Measurements from ENCODE around the gene OR11A1. TPM values are rescaled to one million over a fixed set of nuclear protein-coding genes. Genes with fewer than 3 reads are reported as not detected.
"Not testable (repeated sequence)": the region's sequence is repeated elsewhere in the genome, so short reads cannot be mapped to it uniquely, and the experiment has no call there.

Gene OR11A1
- total RNA-seq, 2 donors from 2014 or later: not detected

DNA sequence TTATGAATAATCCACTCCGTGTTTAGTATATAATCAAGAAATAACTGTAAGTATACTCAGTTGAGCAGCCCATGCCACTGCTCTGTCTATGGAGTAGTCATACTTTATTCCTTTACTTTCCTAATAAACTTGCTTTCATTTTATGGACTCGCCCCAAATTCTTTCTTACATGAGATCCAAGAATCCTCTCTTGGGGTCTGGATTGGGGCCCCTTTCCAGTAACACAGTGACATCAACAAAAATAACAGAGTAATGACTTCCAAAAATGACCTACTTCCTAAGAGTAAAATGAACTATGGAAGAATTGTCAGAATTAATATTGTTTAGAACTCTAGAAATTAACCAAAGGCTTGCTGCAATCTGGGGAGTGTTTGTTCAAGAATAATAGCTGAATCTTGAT lies 8.9 kb upstream of the OR11A1 start:
- no peak overlapping the region for H3K27ac Mint-ChIP-seq
- H3K4me1 Mint-ChIP-seq (ENCODE audit: low read depth): no peaks in the 10 kb centered on the region

GRCh38 chr6:29465279-29465678 lies 8.4 kb upstream of the OR11A1 start:
- no peak for DNase-seq
- Mint-ChIP-seq H3K36me3 (ENCODE audit: insufficient read depth in 2 of 2) (no peaks in the 10 kb centered on the region), H3K9me3 (no peaks in the 10 kb centered on the region), H3K4me1 (ENCODE audit: low read depth) (no peaks in the 10 kb centered on the region), H3K27me3 (ENCODE audit: low read depth) (peaks cover 15% of the 10 kb centered on the region), H3K4me3 (no peak overlapping the region), H3K27ac (no peak overlapping the region)
- no peak for ATAC-seq (replicated peaks in 1 of 2)

More for the DNA sequence above, 8.9 kb upstream of the OR11A1 start:
- no peak overlapping the region for H3K4me3 Mint-ChIP-seq
- H3K9me3 Mint-ChIP-seq: no peaks in the 10 kb centered on the region
- ATAC-seq (replicated peaks in 1 of 2): no peak
- no peak for DNase-seq
- peaks cover 15% of the 10 kb centered on the region for H3K27me3 Mint-ChIP-seq (ENCODE audit: low read depth)
- H3K36me3 Mint-ChIP-seq (ENCODE audit: insufficient read depth in 2 of 2): no peaks in the 10 kb centered on the region

DNA sequence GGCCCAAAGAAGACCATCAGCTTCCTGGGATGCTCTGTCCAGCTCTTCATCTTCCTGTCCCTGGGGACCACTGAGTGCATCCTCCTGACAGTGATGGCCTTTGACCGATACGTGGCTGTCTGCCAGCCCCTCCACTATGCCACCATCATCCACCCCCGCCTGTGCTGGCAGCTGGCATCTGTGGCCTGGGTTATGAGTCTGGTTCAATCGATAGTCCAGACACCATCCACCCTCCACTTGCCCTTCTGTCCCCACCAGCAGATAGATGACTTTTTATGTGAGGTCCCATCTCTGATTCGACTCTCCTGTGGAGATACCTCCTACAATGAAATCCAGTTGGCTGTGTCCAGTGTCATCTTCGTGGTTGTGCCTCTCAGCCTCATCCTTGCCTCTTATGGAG lies 5.2 kb upstream of the OR11A1 start:
- H3K4me3 Mint-ChIP-seq: no peak overlapping the region
- no peaks in the 10 kb centered on the region for H3K36me3 Mint-ChIP-seq (ENCODE audit: insufficient read depth in 2 of 2)
- no peaks in the 10 kb centered on the region for H3K4me1 Mint-ChIP-seq (ENCODE audit: low read depth)
- DNase-seq (no peak), ATAC-seq (replicated peaks in 1 of 2) (no peak)
- H3K27ac Mint-ChIP-seq: no peak overlapping the region
- no peaks in the 10 kb centered on the region for H3K9me3 Mint-ChIP-seq
- H3K27me3 Mint-ChIP-seq (ENCODE audit: low read depth): peaks cover 26% of the 10 kb centered on the region

DNA sequence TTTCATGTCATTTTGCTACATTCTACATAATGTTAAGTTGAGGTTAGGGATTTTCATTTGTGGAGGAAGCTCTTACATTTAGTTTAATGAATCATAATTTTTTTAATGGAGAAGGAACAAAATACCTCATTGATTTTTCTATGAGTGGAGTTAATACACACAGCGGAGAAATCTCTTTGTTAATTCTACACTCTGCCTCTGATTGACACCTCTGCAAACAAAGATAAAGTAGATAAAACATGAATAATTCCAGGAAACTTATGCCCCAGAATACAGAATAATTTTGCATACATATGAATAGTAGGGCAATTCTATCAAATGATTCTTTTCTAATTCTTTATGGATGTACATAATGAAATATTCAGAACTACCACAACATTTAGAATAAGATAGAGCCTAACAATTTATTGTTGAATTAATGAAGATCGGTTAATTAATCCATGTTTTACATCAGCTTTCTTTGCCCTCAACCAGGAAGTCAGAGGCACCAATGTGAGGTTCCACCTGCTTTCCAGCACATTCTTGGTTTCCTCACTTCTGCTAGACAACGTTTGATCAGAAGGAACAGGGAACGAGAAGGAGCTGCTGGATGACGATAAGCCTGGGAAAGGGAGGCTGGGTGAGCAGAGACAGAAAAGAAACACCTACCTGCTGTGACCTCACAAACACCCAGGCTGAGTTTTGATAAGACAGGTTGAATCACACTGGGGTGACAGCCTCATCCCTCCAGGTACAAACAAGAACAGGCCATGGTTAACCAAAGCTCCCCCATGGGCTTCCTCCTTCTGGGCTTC lies 4.3 kb upstream of the OR11A1 start:
- ATAC-seq (replicated peaks in 1 of 2) (no peak), DNase-seq (no peak)
- Mint-ChIP-seq H3K36me3 (ENCODE audit: insufficient read depth in 2 of 2) (no peaks in the 10 kb centered on the region), H3K4me3 (no peak overlapping the region), H3K4me1 (ENCODE audit: low read depth) (no peaks in the 10 kb centered on the region), H3K27me3 (ENCODE audit: low read depth) (peaks cover 27% of the 10 kb centered on the region), H3K27ac (no peak overlapping the region), H3K9me3 (no peaks in the 10 kb centered on the region)

- peaks cover 26% of the 10 kb centered on the region for H3K27me3 Mint-ChIP-seq (ENCODE audit: low read depth)
- no peak overlapping the region for H3K27ac Mint-ChIP-seq
- H3K9me3 Mint-ChIP-seq: peaks cover 2 to 3% of the 10 kb centered on the region in 2 donors
- no peak for ATAC-seq (replicated peaks in 1 of 2)
- no peak for DNase-seq
- H3K36me3 Mint-ChIP-seq (ENCODE audit: insufficient read depth in 2 of 2): no peaks in the 10 kb centered on the region
- no peaks in the 10 kb centered on the region for H3K4me1 Mint-ChIP-seq (ENCODE audit: low read depth)
- H3K4me3 Mint-ChIP-seq: no peak overlapping the region
These were observed 5.2 kb downstream of the OR11A1 start for GRCh38 chr6:29451471-29452193.

- Mint-ChIP-seq H3K9me3 (peaks cover 5 to 7% of the 10 kb centered on the region in 2 donors), H3K27me3 (ENCODE audit: low read depth) (peaks cover 49% of the 10 kb centered on the region), H3K4me1 (ENCODE audit: low read depth) (no peaks in the 10 kb centered on the region), H3K36me3 (ENCODE audit: insufficient read depth in 2 of 2) (peaks cover 0 to 2% of the 10 kb centered on the region in 2 donors), H3K4me3 (no peak overlapping the region), H3K27ac (no peak overlapping the region)
- ATAC-seq (replicated peaks in 1 of 2) (no peak), DNase-seq (no peak)
These were observed 9.2 kb downstream of the OR11A1 start for GRCh38 chr6:29447670-29448069.

- DNase-seq; H3K36me3 Mint-ChIP-seq (ENCODE audit: insufficient read depth in 2 of 2); ATAC-seq (replicated peaks in 1 of 2); H3K9me3 Mint-ChIP-seq; H3K4me1 Mint-ChIP-seq (ENCODE audit: low read depth); H3K27ac Mint-ChIP-seq; H3K4me3 Mint-ChIP-seq: not testable (repeated sequence)
- H3K27me3 Mint-ChIP-seq (ENCODE audit: low read depth): peaks cover 47% of the 10 kb centered on the region
These were observed 12.8 kb downstream of the OR11A1 start for GRCh38 chr6:29444031-29444430.

- no peak overlapping the region for H3K4me3 Mint-ChIP-seq
- peaks cover 54% of the 10 kb centered on the region for H3K27me3 Mint-ChIP-seq (ENCODE audit: low read depth)
- H3K9me3 Mint-ChIP-seq: peaks cover 2 to 4% of the 10 kb centered on the region in 2 donors
- DNase-seq (no peak), ATAC-seq (replicated peaks in 1 of 2) (no peak)
- no peaks in the 10 kb centered on the region for H3K4me1 Mint-ChIP-seq (ENCODE audit: low read depth)
- H3K36me3 Mint-ChIP-seq (ENCODE audit: insufficient read depth in 2 of 2): peaks cover 0 to 2% of the 10 kb centered on the region in 2 donors
- H3K27ac Mint-ChIP-seq: no peak overlapping the region
These were observed 14.2 kb downstream of the OR11A1 start for GRCh38 chr6:29442719-29443118.

DNA sequence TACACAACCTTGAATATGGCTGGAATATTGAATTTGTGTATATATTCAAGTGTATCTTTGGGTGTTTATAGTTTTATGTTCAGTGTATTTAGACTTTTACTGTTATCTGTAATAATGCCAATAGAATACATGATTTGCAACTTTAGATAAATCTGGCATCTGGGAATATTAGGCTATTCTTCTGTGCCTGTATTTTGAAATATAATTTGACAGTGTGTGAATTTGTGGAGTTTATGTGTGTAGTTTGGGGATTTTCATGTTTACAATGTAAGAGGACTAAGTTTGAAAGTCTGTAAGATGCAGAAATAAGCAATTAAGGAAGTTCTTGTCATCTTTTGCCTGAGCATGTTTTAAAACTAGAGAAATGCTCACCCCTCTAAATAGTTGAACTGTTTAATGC lies 17.9 kb downstream of the OR11A1 start, which contains the start of gene OR10C1:
TSS of gene OR10C1 (plus strand) at position 301 of the 400 bp plus-strand sequence. CDS start 710 bp downstream, outside the sequence.
- H3K36me3 Mint-ChIP-seq (ENCODE audit: insufficient read depth in 2 of 2): peaks cover 0 to 2% of the 10 kb centered on the region in 2 donors
- no peak within 1 kb of the TSS for H3K4me3 Mint-ChIP-seq
- peaks cover 44% of the 10 kb centered on the region for H3K27me3 Mint-ChIP-seq (ENCODE audit: low read depth)
- DNase-seq (no peak), ATAC-seq (replicated peaks in 1 of 2) (no peak)
- no peak within 1 kb of the TSS for H3K27ac Mint-ChIP-seq
- no peaks in the 10 kb centered on the region for H3K4me1 Mint-ChIP-seq (ENCODE audit: low read depth)
- no peaks in the 10 kb centered on the region for H3K9me3 Mint-ChIP-seq

GRCh38 chr6:29436730-29437129 lies 20.1 kb downstream of the OR11A1 start:
- not testable (repeated sequence) for DNase-seq; H3K9me3 Mint-ChIP-seq; H3K36me3 Mint-ChIP-seq (ENCODE audit: insufficient read depth in 2 of 2); H3K4me1 Mint-ChIP-seq (ENCODE audit: low read depth); ATAC-seq (replicated peaks in 1 of 2); H3K27ac Mint-ChIP-seq; H3K4me3 Mint-ChIP-seq
- peaks cover 59% of the 10 kb centered on the region for H3K27me3 Mint-ChIP-seq (ENCODE audit: low read depth)

GRCh38 chr6:29426654-29427053 lies 30.2 kb downstream of the OR11A1 start:
- peaks cover 0 to 2% of the 10 kb centered on the region in 2 donors for H3K36me3 Mint-ChIP-seq (ENCODE audit: insufficient read depth in 2 of 2)
- ATAC-seq (replicated peaks in 1 of 2): no peak
- peaks cover 2% of the 10 kb centered on the region in 2 donors for H3K9me3 Mint-ChIP-seq
- peaks cover 11% of the 10 kb centered on the region for H3K4me1 Mint-ChIP-seq (ENCODE audit: low read depth)
- no peak for DNase-seq
- no peak overlapping the region for H3K4me3 Mint-ChIP-seq
- peaks cover 64% of the 10 kb centered on the region for H3K27me3 Mint-ChIP-seq (ENCODE audit: low read depth)
- no peak overlapping the region for H3K27ac Mint-ChIP-seq

DNA sequence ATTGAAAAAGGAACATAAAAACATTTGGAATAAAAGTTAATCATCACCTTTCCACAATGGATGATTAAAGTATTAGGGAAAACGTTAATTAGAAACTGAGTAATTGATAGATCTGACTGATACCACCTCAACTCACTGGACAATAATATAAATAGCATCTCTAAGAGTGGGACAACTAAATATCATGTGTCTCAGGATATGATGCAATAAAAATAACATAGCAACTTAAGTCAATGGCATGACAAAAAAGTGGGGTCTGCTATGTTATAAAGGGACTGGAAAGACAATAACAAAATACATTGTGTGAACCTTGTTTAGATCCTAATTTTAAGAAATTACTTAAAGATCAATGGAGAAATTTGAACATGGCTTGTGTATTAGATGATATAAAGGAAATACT lies 31.8 kb downstream of the OR11A1 start:
- H3K36me3 Mint-ChIP-seq (ENCODE audit: insufficient read depth in 2 of 2): peaks cover 0 to 2% of the 10 kb centered on the region in 2 donors
- peaks cover 69% of the 10 kb centered on the region for H3K27me3 Mint-ChIP-seq (ENCODE audit: low read depth)
- ATAC-seq (replicated peaks in 1 of 2): no peak
- no peak for DNase-seq
- H3K9me3 Mint-ChIP-seq: peaks cover 2% of the 10 kb centered on the region in 2 donors
- H3K4me1 Mint-ChIP-seq (ENCODE audit: low read depth): peaks cover 11% of the 10 kb centered on the region
- H3K27ac Mint-ChIP-seq: no peak overlapping the region
- H3K4me3 Mint-ChIP-seq: no peak overlapping the region

- no peak overlapping the region for H3K4me3 Mint-ChIP-seq
- peaks cover 11% of the 10 kb centered on the region for H3K4me1 Mint-ChIP-seq (ENCODE audit: low read depth)
- no peak overlapping the region for H3K27ac Mint-ChIP-seq
- H3K9me3 Mint-ChIP-seq: peaks cover 2% of the 10 kb centered on the region in 2 donors
- DNase-seq: peak; percentile 5 to 6
- peaks cover 0 to 2% of the 10 kb centered on the region in 2 donors for H3K36me3 Mint-ChIP-seq (ENCODE audit: insufficient read depth in 2 of 2)
- ATAC-seq (replicated peaks in 1 of 2): peak; percentile 90 to 91
- peaks cover 70% of the 10 kb centered on the region for H3K27me3 Mint-ChIP-seq (ENCODE audit: low read depth)
These were observed 32.3 kb downstream of the OR11A1 start for GRCh38 chr6:29424575-29424974.
